Right renal cortex interstitium (tissue), 3 donors: ENCODE results near the gene IL17RE. TPM values are rescaled to one million over a fixed set of nuclear protein-coding genes. Genes with fewer than 3 reads are reported as not detected.
A peak's percentile ranks its signal among the peaks of the same experiment; 100 is the strongest.
"Not testable (repeated sequence)": the region's sequence is repeated elsewhere in the genome, so short reads cannot be mapped to it uniquely, and the experiment has no call there.

Source experiments
- DNase-seq, 3 donors: peaks; one replicate each; pipeline ENCODE4 v3.0.0-alpha.2; 2013; ENCODE audit warnings: low read depth in 3 of 3, low spot score in 2 of 3
- polyA plus RNA-seq, 3 donors: library from polyadenylated mRNA; unstranded; fragments of 120-200 nt; gene quantifications; one replicate each; pipeline ENCODE4 v1.2.1, GENCODE V29; 2013; ENCODE audit not compliant: insufficient read length in 3 of 3

IL17RE gene
- polyA plus RNA-seq, 3 donors: 11.5 to 12.7 (median 11.5) TPM

DNA sequence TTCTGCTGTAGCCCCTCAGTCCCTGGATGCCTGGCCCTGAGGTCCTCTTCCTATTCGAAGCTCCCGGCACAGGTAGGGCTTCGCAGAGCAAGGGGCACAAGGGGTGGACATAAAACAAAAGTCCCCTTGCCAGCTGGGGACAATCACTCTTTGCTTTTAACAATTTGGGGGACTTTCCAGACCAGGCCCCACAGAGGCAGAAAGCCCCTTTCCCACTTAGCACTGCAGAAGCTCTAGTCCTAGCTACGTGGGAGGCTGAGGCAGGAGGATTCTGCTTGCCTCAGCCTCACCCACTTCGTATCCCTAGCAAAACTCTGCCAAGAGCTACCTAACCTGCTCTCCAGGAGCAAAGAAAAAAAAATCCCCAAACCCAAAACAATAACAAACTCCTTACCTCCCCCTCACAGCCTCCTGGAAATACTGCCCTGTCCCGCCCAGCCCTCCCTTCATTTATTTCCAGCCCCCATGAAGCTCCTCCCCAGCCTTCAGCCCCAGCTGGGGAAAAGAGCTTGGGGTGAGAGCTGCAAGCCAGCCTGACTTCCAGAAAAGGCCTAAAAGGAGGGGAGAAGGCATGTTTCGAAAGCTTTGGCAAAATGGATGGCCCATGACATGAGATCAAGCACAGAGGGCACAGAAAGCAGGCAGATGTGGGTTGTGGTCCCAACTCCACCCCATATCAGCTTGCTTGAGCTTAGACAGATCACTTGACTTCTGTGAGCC, 22.7 kb upstream of the IL17RE start, which contains the start of gene CIDEC:
Gene CIDEC (minus strand): TSS at position 424 of the 720 bp plus-strand sequence. CDS start 1,767 bp downstream, outside the sequence.
- DNase-seq: no peak

DNA sequence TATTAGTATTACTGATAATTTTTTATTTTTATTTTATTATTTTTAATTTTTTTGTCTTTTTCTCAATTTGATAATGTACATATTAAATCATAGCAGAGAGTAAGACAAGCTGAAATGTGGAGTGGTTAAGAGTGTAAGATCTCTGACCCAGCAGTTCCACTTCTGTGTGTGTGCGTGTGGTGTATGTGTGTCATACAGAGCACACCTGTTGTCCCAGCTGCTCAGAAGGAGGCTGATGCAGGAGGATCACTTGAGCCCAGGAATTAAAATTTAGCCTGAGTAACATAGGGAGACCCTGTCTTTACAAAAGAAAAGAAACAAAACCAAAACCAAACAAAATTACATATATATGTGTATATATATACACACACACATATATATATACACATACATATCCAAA, 21.2 kb upstream of the IL17RE start:
- no peak for DNase-seq

DNA sequence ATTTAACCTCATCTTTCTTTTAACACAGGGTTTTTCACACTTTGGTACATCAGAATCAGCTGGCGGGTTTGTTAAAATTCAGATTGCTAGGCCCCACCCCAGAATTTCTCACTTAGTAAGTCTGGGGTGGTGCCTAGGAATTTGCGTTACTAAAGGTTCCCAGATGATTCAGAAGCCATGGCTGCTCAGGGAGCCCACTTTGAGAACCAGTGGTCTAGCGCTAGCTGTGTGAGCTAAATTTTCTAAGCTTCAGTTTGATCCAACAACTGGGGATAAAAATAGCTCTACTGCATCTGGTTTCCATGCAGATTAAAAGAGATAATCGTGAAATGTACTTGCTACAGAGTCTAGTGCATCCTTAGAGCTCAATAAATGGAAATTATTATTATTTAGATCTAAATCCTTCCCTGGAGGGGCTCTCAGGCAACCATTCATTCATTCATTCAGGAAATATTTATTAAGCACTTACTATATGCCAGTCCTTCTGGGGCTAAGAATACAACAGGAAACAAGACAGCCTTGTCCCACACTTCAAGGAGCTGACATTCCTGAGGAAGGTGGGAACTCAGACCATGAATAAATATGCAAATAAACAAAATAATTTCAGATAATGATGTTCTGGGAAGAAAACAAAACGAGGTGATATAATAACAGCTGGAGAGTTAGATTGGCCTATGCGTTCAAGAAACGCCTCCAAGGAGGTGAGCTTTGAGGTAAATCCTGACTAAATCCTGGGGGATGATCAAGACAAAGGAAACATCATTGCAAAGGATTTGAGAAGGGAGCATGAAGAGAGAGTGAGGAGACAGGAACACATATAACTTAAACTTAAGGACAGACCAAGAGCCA, 18.7 kb upstream of the IL17RE start:
- DNase-seq: no peak

DNA sequence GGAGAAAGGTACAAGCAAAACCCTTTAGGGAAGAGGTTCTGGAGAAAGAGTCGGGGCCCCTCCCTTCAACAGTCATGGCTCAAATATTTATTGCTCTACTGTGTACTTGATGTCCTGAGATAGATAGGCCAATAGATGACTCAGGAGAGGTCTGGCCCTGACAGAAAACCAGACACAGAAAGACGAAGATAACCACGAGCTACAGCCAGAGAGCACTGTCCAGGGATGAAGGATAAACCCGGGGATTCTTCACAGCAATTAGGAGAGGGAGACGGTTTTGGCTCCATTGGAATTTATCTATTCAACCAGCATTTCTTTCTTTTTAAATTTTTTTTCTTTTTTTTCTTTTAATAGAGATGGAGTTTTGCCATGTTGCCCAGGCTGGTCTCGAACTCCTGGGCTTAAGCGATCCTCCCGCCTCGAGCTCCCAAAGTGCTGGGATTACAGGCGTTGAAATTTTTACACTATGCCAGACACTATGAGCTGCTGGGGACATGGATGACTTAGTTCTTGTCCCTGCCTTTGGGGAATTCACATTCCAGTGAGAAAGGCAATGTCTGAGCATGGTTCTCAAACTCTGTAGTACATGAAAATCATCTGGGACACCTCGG, 18.0 kb upstream of the IL17RE start:
- no peak for DNase-seq

DNA sequence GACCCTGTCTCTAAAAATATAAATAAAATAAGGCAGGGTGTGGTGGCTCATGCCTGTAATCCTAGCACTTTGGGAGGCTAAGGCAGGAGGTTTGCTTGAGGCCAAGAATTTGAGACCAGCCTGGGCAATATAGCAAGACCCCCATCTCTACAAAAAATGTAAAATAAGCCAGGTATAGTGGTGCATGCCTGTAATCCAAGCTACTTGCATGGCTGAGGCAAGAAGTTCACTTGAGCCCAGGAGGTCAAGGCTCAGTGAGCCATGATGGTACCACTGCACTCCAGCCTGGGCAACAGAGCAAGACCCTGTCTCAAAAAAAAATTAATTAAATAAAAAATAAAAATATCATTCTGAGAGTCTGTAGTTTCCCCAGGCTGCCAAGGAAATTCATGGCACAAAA, 16.3 kb upstream of the IL17RE start:
- DNase-seq: no peak

DNA sequence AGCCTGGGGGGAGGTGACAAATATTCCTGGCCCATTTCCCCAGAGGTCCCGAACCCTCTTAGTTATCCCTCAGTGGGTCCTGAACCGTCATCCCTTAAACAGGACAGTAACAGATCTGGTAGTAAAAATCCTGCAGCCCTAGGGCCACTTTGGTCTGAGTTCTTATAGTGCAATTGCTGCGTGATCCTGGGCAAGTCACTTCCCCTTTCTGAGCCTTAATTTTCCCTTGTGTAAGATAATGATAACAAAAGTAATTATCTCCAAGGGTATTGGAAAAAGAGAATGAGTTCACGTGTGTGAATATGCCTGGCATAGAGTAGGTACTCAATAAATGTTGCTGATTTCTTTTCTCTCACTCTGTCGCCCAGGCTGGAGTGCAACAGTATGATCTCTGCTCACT, 15.2 kb upstream of the IL17RE start:
- no peak for DNase-seq

DNA sequence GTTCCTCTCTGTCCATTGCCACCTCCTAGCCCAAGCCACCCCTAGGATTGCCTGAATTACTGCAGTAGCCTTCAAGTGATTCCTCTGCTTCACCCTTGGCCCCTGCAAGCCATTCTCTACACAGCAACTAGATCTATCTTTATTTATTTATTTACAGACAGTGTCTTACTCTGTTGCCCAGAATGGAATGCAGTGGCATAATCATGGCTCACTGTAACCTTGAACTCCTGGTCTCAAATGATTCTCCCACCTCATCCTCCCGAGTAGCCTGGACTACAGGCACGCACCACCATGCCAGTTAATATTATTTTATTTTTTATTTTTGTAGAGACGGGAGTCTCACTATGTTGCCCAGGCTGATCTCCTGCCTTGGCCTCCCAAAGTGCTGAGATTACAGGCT, 14.1 kb upstream of the IL17RE start:
- no peak for DNase-seq

DNA sequence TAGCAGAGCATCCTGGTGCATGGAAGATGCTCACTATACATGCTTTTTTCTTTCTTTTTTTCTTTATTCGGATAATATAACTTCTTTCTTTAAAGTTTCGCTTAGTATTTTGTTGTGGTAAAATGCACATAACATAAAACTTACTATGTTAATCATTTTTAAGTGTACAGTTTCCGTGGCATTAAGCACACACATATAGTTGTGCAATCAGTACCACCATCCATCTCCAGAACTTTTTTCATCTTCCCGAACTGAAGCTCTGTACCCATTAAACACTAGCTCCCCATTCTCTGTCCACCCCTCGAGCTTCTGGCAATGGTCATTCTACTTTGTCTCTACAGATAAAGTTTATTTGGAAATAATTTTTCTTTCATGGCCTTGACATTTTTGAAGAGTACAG, 13.2 kb upstream of the IL17RE start:
- DNase-seq: no peak

DNA sequence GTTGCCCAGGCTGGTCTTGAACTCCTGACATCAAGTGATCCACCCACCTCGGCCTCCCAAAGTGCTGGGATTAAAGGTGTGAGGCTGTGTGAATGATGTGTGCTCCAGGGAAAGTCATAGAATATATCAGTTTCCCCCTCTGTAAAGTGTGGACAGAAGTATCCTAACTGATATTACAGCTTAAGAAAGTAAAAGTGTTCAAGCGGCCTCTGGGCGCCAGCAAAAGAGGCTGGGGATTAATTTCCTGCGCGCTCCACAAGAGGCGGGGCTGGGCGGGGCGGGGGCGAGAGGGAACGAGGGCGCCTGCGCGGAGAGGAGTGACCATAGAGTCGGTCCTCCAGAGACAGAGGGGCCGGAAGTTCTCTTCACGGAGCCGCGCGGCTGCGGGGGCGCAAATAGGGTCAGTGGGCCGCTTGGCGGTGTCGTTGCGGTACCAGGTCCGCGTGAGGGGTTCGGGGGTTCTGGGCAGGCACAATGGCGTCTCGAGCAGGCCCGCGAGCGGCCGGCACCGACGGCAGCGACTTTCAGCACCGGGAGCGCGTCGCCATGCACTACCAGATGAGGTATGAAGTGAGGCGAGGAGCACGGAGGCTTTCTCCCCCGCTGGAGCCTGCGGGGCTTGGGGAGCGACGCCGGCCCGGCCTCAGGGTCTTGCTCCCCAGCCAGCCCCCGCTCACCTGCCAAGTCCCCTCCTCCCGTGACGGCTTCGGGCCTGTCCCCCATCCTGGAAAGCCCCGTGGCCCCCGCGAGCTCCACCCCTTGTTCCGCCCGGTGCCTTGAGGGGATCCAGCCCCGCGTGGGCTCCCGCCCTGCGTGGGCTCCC, 12.2 kb upstream of the IL17RE start, which contains the start of gene JAGN1:
Gene JAGN1 (plus strand): TSS at position 362 of the 823 bp plus-strand sequence. CDS start 113 bp downstream, at position 475.
- DNase-seq: peak; percentile 76 to 84 (median 81)

DNA sequence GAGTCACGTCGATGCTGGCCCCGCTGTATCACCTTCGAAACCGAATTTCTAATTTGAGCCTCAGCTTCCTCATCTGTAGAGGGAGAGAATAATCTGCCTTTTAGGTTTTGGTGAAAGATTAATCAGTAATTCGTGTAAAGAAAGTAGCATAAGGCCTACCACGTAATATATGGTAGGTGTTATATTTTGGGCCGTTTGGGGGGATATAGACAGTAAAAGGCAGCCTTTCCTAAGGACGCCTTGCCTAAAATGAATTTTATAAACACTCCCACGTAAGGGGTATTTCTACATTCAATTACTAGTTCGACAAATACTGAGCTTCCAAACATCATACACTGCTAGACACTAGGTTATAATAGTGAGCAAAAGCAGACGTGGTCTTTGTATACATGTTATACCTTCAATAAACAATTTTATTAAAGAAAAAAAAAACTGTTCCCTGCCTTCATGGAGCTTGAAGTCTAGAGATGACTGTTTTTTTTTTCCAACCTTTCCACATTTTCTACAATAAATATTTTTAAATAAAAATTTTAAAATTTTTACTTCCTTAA, 11.5 kb upstream of the IL17RE start:
- DNase-seq: no peak

DNA sequence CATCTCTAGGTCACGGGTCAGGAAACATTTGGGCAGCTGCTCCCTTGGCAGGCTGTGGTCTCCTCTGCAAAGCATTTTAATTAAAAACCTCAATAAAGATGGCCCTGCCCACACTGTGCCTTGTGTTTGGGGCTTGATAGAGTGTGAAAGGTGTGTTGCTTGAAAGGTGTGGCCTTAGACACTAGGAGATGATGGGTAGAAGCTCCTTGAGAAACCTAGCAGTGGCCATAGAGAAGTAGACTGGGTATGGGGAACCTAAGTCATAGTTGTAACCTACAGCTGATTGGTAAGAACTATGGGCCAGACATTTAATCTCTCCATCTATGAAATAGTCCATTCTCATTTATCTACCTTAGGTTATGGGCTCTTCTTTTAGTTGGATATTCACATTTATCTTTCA, 8.9 kb upstream of the IL17RE start:
- no peak for DNase-seq

DNA sequence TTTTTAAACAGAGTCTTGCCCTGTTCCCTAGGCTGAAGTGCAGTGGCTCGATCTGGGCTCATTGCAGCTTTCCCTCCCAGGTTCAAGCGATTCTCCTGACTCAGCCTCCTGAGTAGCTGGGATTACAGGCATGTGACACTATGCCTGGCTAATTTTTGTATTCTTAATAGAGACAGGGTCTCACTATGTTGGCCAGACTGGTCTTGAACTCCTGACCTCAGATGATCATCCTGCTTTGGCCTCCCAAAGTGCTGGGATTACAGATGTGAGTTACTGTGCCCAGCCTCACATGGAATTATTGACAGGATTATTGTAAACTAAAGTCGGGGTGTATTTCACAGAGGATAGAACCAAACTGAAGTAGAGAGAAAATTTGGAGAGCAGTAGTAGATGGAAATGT, 6.9 kb upstream of the IL17RE start:
- DNase-seq: not testable (repeated sequence)

DNA sequence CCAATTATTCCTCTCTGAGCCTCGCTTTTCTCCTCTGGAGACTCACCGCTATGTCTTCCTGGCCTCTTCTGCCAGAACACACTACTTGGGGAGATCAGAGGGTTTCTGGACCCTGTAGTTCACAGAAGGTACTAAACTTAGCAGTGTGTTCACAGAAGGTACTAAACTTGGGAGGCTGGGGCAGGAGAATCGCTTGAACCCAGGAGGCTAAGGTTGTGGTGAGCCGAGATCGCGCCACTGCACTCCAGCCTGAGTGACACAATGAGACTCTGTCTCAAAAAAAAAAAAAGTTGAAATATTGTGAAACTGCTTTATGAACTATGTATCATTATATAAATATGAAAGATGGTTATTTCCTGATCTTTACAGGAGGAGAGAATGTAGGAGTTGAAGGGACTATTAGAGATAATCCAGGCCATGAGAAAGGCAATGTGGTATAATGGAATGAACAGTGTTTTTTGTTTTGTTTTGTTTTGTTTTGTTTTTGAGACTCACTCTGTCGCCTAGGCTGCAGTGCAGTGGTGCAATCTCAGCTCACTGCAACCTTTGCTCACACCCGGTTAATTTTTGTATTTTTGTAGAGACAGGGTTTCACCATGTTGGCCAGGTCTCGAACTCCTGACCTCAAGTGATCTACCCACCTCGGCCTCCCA, 5.8 kb upstream of the IL17RE start:
- not testable (repeated sequence) for DNase-seq

DNA sequence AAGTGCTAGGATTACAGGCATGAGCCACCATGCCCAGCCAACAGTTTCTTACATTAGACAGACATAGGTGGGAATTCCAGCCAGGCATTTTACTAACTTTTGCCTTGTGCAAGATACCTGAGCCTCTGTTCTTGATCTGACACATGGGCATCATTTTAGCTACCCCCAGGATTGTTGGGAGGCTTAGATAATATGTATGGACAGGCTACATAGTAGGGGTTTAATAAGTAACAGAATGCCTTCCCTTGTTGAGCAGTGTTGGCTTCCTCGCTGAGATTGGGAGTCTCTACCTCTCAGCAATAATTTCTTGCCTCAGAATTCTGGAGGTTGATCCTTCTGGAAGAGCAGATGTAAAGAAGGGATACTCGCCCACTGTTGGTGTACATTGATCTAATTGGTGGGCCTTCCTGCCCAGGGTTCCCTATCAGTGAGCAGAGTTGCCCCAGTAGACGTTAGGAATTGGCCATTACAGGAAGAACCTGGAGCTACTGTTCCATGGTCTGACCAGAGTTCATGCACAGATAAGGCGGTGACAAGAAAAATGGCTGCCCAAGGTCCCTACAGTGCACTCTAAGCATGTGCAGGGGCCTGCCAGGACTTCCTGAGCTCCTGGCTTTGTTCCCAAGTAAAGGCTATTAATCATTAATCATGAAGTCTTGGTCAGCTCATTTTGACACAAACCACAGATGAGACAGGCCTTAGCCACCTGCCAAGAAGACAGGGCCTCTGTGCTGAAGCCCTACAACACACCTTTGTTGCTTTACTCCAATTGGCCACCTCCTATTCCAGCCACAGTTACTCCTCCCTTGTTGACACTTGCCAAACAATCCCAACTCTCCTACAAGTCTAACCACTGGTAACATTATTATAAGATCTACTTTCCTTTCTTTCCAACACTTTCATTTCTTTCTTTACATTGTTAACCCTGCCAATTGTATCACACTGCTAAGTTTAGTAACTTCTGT, 5.0 kb upstream of the IL17RE start:
- no peak for DNase-seq

DNA sequence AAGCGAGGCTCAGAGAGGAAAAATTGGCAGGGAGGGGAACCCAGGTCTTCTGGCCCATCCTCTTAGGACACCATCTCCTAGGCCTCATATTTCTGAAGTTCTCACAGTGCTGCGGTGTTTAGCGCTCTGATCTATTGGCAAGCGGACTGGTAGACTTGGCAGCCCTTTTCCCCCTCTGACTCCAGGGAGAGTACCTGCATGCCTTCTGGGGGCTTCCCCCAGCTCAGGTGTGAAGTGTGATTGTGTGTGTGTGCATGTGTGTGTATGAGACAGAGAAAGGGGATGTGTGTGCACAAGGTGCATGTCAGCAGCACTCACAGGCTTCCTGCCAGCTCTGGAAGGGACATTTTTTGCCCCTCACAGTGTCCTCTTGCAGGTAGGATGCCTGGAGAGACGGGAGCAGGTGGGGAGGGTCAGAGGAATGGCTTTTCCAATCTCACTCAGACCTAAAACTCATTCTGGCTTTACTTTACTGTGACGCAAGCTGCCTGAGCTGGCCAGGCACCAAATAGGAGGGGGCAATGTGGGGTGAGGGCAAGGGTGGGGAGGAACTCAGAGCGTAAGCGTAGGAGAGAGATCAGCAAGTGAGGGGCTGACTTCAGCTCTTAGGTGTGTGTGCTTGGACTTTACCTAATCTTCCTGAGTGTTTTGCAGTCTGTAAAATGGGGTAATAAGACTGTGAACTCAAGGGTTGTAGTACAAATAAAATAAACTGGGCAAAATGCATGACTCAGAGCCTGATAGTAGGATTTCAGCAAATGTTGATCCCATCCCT, 4.0 kb upstream of the IL17RE start:
- no peak for DNase-seq

DNA sequence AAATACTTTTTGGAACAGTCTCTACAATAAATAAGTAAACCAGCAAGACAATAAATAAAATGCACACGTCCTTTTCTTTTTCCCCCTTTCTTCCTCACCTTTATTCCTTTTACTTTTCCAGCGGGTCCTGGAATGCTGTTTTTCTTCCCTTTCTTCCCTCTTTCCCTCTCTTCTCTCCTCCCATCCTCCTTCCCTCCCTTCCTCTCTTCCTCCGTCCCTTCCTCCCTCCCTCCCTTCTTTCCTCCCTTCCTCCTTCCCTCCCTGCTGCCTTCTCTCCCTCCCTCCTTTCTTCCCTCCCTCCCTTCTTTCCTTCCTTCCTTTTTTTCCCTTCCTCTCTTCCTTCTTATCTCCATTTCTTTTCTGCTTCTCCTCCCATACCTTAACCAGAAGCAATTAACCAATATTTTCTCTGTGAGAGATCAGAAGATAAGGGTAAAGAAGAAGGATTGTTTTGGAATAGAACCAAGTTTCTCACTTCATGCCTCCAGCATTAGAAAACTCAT, 3.3 kb upstream of the IL17RE start:
- DNase-seq: no peak

DNA sequence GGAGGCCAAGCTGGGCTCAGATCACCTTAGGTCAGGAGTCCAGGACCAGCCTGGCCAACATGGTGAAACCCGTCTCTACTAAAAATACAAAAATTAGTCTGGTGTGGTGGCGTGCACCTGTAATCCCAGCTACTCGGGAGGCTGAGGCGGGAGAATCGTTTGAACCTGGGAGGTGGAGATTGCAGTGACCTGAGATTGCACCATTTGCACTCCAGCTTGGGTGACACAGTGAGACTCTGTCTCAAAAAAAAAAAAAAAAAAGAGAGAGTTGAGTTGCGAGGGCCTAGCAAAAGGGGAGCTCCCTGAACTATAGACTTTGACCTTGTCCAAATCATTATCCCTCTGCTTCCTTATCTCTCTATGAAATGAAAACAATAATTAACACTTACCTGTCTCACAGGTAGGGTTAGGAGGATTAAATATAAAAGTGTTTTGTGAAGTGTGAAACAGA, 1.7 kb upstream of the IL17RE start:
- DNase-seq: not testable (repeated sequence)
